ENCODE measurements around the gene PON2.
"Not testable (repeated sequence)": the region's sequence is repeated elsewhere in the genome, so short reads cannot be mapped to it uniquely, and the experiment has no call there.

PON2 gene

GRCh38 chr7:95412075-95412474 lies 22.8 kb downstream of the PON2 start:
- DNase-seq, result no peak
- in situ Hi-C loops (cut with MboI; ENCODE audit: low pct_unique_long_range_greater_than_20kb, low sequenced_read_pairs), result no loop called here

- DNase-seq, result no peak
- in situ Hi-C loops (cut with MboI; ENCODE audit: low pct_unique_long_range_greater_than_20kb, low sequenced_read_pairs), result no loop called here
Observed at GRCh38 chr7:95411666-95412065, 23.2 kb downstream of the PON2 start.

GRCh38 chr7:95411036-95411435 lies 23.8 kb downstream of the PON2 start:
- in situ Hi-C loops (cut with MboI; ENCODE audit: low pct_unique_long_range_greater_than_20kb, low sequenced_read_pairs), result no loop called here
- DNase-seq, result no peak

GRCh38 chr7:95407751-95408150 lies 27.1 kb downstream of the PON2 start:
- no peak for DNase-seq
- in situ Hi-C loops (cut with MboI; ENCODE audit: low pct_unique_long_range_greater_than_20kb, low sequenced_read_pairs), result no loop called here

GRCh38 chr7:95405800-95406199 lies 29.0 kb downstream of the PON2 start:
- no peak for DNase-seq
- in situ Hi-C loops (cut with MboI; ENCODE audit: low pct_unique_long_range_greater_than_20kb, low sequenced_read_pairs), result no loop called here

- in situ Hi-C loops (cut with MboI; ENCODE audit: low pct_unique_long_range_greater_than_20kb, low sequenced_read_pairs), result no loop called here
- DNase-seq, result no peak
Observed at GRCh38 chr7:95405208-95405607, 29.6 kb downstream of the PON2 start.

- in situ Hi-C loops (cut with MboI; ENCODE audit: low pct_unique_long_range_greater_than_20kb, low sequenced_read_pairs), result no loop called here
- DNase-seq, result peak; percentile 36
Observed at GRCh38 chr7:95404316-95404865, 30.4 kb downstream of the PON2 start.

GRCh38 chr7:95398155-95398940 lies 36.5 kb downstream of the PON2 start:
- DNase-seq, result no peak
- in situ Hi-C loops (cut with MboI; ENCODE audit: low pct_unique_long_range_greater_than_20kb, low sequenced_read_pairs), result no loop called here

- in situ Hi-C loops (cut with MboI; ENCODE audit: low pct_unique_long_range_greater_than_20kb, low sequenced_read_pairs), result no loop called here
Observed at GRCh38 chr7:95397381-95397780, 37.4 kb downstream of the PON2 start.

GRCh38 chr7:95396136-95397032 lies 38.4 kb downstream of the PON2 start, which contains the start of gene PON3:
TSS of gene PON3 (minus strand) at chr7:95396375. CDS start at chr7:95396350, 25 bp downstream.
- no peak for DNase-seq

More at GRCh38 chr7:95397381-95397780, 37.4 kb downstream of the PON2 start:
- DNase-seq, result no peak

GRCh38 chr7:95395755-95396135 lies 39.1 kb downstream of the PON2 start:
- no peak for DNase-seq
- in situ Hi-C loops (cut with MboI; ENCODE audit: low pct_unique_long_range_greater_than_20kb, low sequenced_read_pairs), result no loop called here

More at GRCh38 chr7:95396136-95397032, 38.4 kb downstream of the PON2 start, which contains the start of gene PON3:
- in situ Hi-C loops (cut with MboI; ENCODE audit: low pct_unique_long_range_greater_than_20kb, low sequenced_read_pairs), result no loop called here

- DNase-seq, result no peak
- in situ Hi-C loops (cut with MboI; ENCODE audit: low pct_unique_long_range_greater_than_20kb, low sequenced_read_pairs), result no loop called here
Observed at GRCh38 chr7:95394370-95394769, 40.5 kb downstream of the PON2 start.

GRCh38 chr7:95391761-95392160 lies 43.1 kb downstream of the PON2 start:
- in situ Hi-C loops (cut with MboI; ENCODE audit: low pct_unique_long_range_greater_than_20kb, low sequenced_read_pairs), result no loop called here
- DNase-seq, result no peak

- no peak for DNase-seq
- in situ Hi-C loops (cut with MboI; ENCODE audit: low pct_unique_long_range_greater_than_20kb, low sequenced_read_pairs), result no loop called here
Observed at GRCh38 chr7:95389516-95389915, 45.3 kb downstream of the PON2 start.

- DNase-seq; in situ Hi-C loops (cut with MboI; ENCODE audit: low pct_unique_long_range_greater_than_20kb, low sequenced_read_pairs): not testable (repeated sequence)
Observed at GRCh38 chr7:95379457-95379856, 55.4 kb downstream of the PON2 start.

GRCh38 chr7:95376632-95377400 lies 58.0 kb downstream of the PON2 start:
- in situ Hi-C loops (cut with MboI; ENCODE audit: low pct_unique_long_range_greater_than_20kb, low sequenced_read_pairs), result no loop called here
- DNase-seq, result no peak

GRCh38 chr7:95375591-95376257 lies 59.1 kb downstream of the PON2 start:
- DNase-seq, result no peak
- in situ Hi-C loops (cut with MboI; ENCODE audit: low pct_unique_long_range_greater_than_20kb, low sequenced_read_pairs), result no loop called here

GRCh38 chr7:95373323-95373722 lies 61.5 kb downstream of the PON2 start:
- in situ Hi-C loops (cut with MboI; ENCODE audit: low pct_unique_long_range_greater_than_20kb, low sequenced_read_pairs), result no loop called here
- DNase-seq, result no peak

GRCh38 chr7:95368235-95368634 lies 66.6 kb downstream of the PON2 start:
- in situ Hi-C loops (cut with MboI; ENCODE audit: low pct_unique_long_range_greater_than_20kb, low sequenced_read_pairs), result no loop called here

More at GRCh38 chr7:95368235-95368634, 66.6 kb downstream of the PON2 start:
- no peak for DNase-seq
